ENCODE data around the gene MGMT. TPM values are rescaled to one million over a fixed set of nuclear protein-coding genes. Genes with fewer than 3 reads are reported as not detected.

MGMT gene
- total and polyA plus RNA-seq, 7 donors = 4.2 to 13.3 (median 7.5) TPM

DNA sequence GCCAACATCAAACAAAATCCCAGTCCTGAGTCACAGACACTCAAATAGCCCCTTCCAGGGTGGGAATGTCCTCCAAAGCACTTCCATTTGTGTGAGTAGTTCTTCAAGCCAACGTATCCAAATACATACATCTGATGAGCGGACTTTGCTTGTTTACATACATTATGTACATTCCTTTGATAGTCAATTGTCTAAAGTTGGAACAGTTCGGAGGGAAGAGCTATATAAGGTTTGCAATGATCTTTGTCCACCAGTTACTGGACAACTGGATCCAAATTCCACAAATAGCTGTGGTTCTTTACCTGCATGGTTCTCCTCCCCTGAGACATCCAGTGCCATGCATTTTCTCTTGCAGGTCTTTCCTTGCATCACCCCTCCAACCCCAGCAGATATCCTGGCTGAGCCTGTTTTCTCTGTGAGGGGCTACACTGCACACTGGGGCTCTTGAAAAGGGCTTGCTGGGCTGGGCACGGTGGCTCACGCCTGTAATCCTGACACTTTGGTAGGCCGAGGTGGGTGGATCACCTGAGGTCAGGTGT is 4.7 kb upstream of the MGMT start:
- ATAC-seq = no peak
- 92 to 93% (median 93%) methylated on average over 6 of the region's 6 CpGs for WGBS, 3 donors
- no peaks in the 10 kb centered on the region for H3K27me3 ChIP-seq (ENCODE audit: insufficient read depth in 3 of 3, low read length in 2 of 3)
- H3K4me1 ChIP-seq = peaks cover 9% of the 10 kb centered on the region
- H3K9me3 ChIP-seq = no peaks in the 10 kb centered on the region
- H3K4me3 ChIP-seq = no peak overlapping the region
- no peak for DNase-seq
- intact Hi-C loops (cut with DNase I) = no loop called here
- H3K36me3 ChIP-seq (ENCODE audit: insufficient read depth in 1 of 2, low read depth in 1 of 2) = no peaks in the 10 kb centered on the region
- H3K27ac ChIP-seq = no peak overlapping the region
- TF ChIP-seq, protein P1, sequence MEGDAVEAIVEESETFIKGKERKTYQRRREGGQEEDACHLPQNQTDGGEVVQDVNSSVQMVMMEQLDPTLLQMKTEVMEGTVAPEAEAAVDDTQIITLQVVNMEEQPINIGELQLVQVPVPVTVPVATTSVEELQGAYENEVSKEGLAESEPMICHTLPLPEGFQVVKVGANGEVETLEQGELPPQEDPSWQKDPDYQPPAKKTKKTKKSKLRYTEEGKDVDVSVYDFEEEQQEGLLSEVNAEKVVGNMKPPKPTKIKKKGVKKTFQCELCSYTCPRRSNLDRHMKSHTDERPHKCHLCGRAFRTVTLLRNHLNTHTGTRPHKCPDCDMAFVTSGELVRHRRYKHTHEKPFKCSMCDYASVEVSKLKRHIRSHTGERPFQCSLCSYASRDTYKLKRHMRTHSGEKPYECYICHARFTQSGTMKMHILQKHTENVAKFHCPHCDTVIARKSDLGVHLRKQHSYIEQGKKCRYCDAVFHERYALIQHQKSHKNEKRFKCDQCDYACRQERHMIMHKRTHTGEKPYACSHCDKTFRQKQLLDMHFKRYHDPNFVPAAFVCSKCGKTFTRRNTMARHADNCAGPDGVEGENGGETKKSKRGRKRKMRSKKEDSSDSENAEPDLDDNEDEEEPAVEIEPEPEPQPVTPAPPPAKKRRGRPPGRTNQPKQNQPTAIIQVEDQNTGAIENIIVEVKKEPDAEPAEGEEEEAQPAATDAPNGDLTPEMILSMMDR (IDR thresholded peaks at IDR 0.05) = no peak

DNA sequence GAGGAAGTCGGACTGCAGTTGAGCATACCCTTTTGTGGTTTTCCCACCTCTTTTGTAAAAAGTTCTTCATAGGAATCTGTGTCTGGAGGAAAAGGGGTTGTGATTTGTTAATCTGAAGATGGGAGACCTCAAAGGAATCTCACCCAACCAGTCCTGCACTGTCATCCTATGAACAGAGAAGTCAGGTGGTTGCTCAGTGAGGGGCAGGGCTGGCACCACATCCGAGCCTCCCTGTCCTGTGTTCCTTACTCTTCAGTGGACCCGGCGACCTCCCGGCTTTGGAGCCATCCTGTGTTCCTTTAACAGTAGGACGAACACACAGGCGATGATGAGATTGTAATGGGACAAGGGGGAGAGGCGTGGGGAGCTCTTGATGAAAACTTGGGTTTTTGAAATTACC is 2.8 kb upstream of the MGMT start:
- H3K27me3 ChIP-seq (ENCODE audit: insufficient read depth in 3 of 3, low read length in 2 of 3) = no peaks in the 10 kb centered on the region
- intact Hi-C loops (cut with DNase I) = no loop called here
- DNase-seq (no peak), ATAC-seq (no peak)
- H3K9me3 ChIP-seq = no peaks in the 10 kb centered on the region
- no peak overlapping the region for H3K27ac ChIP-seq
- TF ChIP-seq, protein P1 (IDR thresholded peaks at IDR 0.05) = no peak
- no peaks in the 10 kb centered on the region for H3K36me3 ChIP-seq (ENCODE audit: insufficient read depth in 1 of 2, low read depth in 1 of 2)
- H3K4me3 ChIP-seq = no peak overlapping the region
- H3K4me1 ChIP-seq = peaks cover 3% of the 10 kb centered on the region
- 91 to 95% (median 94%) methylated on average over 8 of the region's 8 CpGs for WGBS, 3 donors

DNA sequence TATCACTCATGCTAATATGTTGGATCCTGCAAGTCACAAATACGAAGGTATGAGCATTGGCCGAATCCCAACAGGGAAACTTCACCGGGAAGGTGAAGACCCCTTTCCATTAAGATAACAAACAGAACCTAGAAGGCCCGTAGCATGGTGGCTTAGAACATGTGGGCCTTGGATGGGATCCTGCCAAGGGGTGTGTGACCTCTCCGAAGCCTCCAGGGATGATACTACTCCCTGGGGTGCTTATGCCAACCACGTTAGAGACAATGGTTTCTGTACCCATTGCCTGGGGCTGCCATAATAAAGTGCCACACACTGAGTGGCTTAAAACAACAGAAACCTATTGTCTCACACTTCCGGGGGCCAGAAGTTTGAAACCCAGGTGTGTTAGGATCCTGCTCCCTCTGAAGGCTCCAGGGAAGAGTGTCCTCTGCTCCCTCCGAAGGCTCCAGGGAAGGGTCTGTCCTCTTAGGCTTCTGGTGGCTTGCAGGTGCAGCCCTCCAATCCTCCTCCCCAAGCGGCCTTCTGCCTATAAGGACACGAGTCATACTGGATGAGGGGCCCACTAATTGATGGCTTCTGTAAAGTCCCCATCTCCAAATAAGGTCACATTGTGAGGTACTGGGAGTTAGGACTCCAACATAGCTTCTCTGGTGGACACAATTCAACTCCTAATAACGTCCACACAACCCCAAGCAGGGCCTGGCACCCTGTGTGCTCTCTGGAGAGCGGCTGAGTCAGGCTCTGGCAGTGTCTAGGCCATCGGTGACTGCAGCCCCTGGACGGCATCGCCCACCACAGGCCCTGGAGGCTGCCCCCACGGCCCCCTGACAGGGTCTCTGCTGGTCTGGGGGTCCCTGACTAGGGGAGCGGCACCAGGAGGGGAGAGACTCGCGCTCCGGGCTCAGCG is 992 bp upstream of the MGMT start:
- Histone ChIP-seq H3K36me3 (ENCODE audit: insufficient read depth in 1 of 2, low read depth in 1 of 2) (peaks cover 0 to 3% of the 10 kb centered on the region in 2 donors), H3K27me3 (ENCODE audit: insufficient read depth in 3 of 3, low read length in 2 of 3) (no peaks in the 10 kb centered on the region), H3K27ac (peak overlapping the region; percentile 72), H3K9me3 (no peaks in the 10 kb centered on the region), H3K4me3 (peak overlapping the region; percentile 85), H3K4me1 (peaks cover 3% of the 10 kb centered on the region)
- ATAC-seq = peak; percentile 12 to 30 (median 24)
- TF ChIP-seq, protein P1 (IDR thresholded peaks at IDR 0.05) = no peak
- intact Hi-C loops (cut with DNase I) = no loop called here
- DNase-seq = no peak
- 67 to 79% (median 71%) methylated on average over 20 to 21 of the region's 21 CpGs for WGBS, 3 donors

DNA sequence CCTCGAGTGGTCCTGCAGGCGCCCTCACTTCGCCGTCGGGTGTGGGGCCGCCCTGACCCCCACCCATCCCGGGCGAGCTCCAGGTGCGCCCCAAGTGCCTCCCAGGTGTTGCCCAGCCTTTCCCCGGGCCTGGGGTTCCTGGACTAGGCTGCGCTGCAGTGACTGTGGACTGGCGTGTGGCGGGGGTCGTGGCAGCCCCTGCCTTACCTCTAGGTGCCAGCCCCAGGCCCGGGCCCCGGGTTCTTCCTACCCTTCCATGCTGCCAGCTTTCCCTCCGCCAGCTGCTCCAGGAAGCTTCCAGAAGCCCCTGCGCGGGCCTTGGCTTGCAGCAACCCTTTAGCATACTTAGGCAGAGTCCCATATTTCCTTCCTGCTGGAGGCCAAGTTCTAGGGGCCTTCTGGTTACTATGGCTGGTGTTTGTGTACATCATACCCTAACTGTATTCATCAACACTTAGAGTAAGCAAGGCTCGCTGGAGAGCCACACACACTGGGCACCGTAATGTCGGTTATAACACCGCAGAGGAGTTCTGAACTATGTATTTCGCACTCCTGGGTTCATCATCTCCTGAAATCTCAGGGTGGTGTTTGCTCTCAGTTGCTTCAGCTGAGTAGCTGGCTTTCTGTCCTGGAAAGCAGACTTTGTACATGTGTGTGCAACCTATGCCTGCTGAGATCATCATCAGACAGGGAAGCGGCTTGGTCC is 471 bp downstream of the MGMT start:
- Histone ChIP-seq H3K4me3 (peak overlapping the region; percentile 85), H3K36me3 (ENCODE audit: insufficient read depth in 1 of 2, low read depth in 1 of 2) (peaks cover 0 to 10% of the 10 kb centered on the region in 2 donors), H3K27ac (peak overlapping the region; percentile 77), H3K4me1 (peaks cover 3% of the 10 kb centered on the region), H3K27me3 (ENCODE audit: insufficient read depth in 3 of 3, low read length in 2 of 3) (no peaks in the 10 kb centered on the region), H3K9me3 (no peaks in the 10 kb centered on the region)
- intact Hi-C loops (cut with DNase I) = no loop called here
- TF ChIP-seq, protein P1 (IDR thresholded peaks at IDR 0.05) = no peak
- WGBS, 3 donors = 23 to 27% (median 27%) methylated on average over 23 to 25 of the region's 25 CpGs
- ATAC-seq = peak in 3 of 4 donors; percentile 1 to 31 (median 9)
- DNase-seq = no peak
